ENCODE measurements around the gene PER1. TPM values are rescaled to one million over a fixed set of nuclear protein-coding genes. Genes with fewer than 3 reads are reported as not detected.

Gene PER1
- total and polyA plus RNA-seq, 3 experiments from 2014 or later, result 12.1 to 35.8 (median 26.5) TPM

DNA sequence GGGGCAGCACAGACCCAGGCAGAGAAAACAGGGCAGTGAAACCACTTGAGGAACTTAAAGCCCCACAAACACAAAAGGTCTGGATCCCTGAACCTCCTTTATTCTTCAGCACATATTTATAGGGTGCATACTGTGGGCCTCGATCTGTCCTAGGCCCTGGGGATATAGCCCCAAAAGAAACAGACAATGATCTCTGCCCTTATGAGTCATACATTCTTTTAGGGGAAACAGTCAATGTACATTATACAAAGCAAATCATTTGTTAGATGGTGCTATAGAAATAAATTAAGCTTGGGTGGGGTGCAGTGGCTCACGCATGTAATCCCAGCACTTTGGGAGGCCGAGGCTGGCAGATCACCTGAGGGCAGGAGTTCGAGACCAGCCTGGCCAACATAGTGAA is 18.3 kb downstream of the PER1 start:
- DNase-seq, result no peak
- Mint-ChIP-seq H3K4me1 (peaks cover 0 to 2% (median 0%) of the 10 kb centered on the region in 3 donors), H3K4me3 (no peak overlapping the region), H3K27ac (peak overlapping the region in 1 of 8 donors; percentile 6), H3K9me3 (no peaks in the 10 kb centered on the region), H3K27me3 (peaks cover 0 to 2% of the 10 kb centered on the region in 2 donors), H3K36me3 (no peaks in the 10 kb centered on the region)
- peaks cover 10% of the 10 kb centered on the region for H3K4me1 ChIP-seq (ENCODE audit: insufficient read depth, low read length)
- POLR2A ChIA-PET, result no interaction called here
- no peaks in the 10 kb centered on the region for H3K36me3 ChIP-seq (ENCODE audit: insufficient read depth, low read length)
- CTCF ChIA-PET, result interaction anchor here (1.2 to 8.2 kb wide), 6 partner anchors 10 to 167 kb away, joined by 3 to 108 read pairs (median 6); partner anchors contain the start of genes ALOXE3, HES7 and PER1
- H3K27me3 ChIP-seq (ENCODE audit: insufficient read depth, low read length, poor library complexity, severe bottlenecking), result no peaks in the 10 kb centered on the region
- H3K27ac ChIP-seq (ENCODE audit: low read depth, low read length), result no peak overlapping the region
- H3K9me3 ChIP-seq (ENCODE audit: low read length), result no peaks in the 10 kb centered on the region
- no peak overlapping the region for H3K4me3 ChIP-seq (ENCODE audit: low read length)

DNA sequence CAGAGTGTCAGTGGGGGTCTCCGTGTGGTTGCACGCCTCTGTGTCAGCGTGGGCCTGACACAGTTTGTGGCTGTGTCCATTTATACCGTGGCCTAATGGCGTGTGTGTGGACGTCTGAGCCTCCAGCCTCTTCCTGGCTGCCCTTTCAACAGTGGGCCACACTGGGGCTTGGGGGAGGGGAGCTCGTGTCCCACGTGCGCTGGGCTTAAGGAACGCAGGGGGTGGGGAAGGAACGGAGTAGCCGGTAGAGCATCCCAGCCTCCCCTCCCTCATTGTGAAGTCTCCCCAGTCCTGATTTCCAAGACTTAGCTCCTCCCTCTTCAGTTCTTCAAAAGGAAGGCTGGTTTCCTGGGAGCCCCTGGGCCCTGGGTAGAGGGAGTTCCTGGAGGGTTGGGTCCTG is 18.8 kb downstream of the PER1 start:
- CTCF ChIA-PET, result interaction anchor here (1.2 to 2.5 kb wide), 3 partner anchors 9 to 14 kb away, joined by 3 to 10 read pairs (median 7); partner anchors contain the start of genes ALOXE3 and HES7
- Histone ChIP-seq H3K4me1 (ENCODE audit: insufficient read depth, low read length) (peaks cover 9% of the 10 kb centered on the region), H3K27ac (ENCODE audit: low read depth, low read length) (no peak overlapping the region), H3K4me3 (ENCODE audit: low read length) (no peak overlapping the region), H3K36me3 (ENCODE audit: insufficient read depth, low read length) (no peaks in the 10 kb centered on the region), H3K9me3 (ENCODE audit: low read length) (no peaks in the 10 kb centered on the region), H3K27me3 (ENCODE audit: insufficient read depth, low read length, poor library complexity, severe bottlenecking) (no peaks in the 10 kb centered on the region)
- H3K9me3 Mint-ChIP-seq, result no peaks in the 10 kb centered on the region
- H3K4me3 Mint-ChIP-seq, result no peak overlapping the region
- POLR2A ChIA-PET, result no interaction called here
- H3K27ac Mint-ChIP-seq, result no peak overlapping the region
- DNase-seq, result no peak
- H3K4me1 Mint-ChIP-seq, result peaks cover 0 to 2% (median 0%) of the 10 kb centered on the region in 3 donors
- H3K27me3 Mint-ChIP-seq, result peaks cover 0 to 2% of the 10 kb centered on the region in 2 donors
- H3K36me3 Mint-ChIP-seq, result no peaks in the 10 kb centered on the region

DNA sequence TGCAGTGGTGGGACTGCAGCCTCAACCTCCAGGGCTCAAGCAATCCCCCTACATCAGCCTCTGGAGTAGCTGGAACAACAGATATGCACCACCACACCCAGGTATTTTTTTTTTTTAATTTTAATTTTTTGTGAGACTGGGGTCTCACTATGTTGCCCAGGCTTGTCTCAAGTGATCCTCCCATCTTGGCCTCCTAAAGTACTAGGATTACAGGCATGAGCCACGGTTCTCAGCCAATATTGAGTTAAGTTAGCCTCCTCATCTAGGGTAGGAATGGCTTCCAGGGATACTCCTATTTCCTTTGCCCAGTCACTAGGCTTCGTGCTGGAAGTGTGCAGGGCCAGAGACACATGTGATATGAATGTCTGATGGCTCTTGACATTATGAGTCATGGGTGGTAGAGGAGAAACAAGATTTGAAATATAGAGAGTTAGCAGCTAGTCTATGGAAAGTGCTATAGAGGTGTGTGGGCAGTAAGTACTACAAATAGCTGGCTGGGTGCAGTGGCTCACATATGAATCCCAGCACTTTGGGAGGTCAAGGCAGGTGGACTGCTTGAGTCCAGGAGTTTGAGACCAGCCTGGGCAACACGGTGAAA is 20.3 kb downstream of the PER1 start:
- Histone ChIP-seq H3K27ac (ENCODE audit: low read depth, low read length) (no peak overlapping the region), H3K27me3 (ENCODE audit: insufficient read depth, low read length, poor library complexity, severe bottlenecking) (no peaks in the 10 kb centered on the region), H3K9me3 (ENCODE audit: low read length) (no peaks in the 10 kb centered on the region), H3K4me1 (ENCODE audit: insufficient read depth, low read length) (peaks cover 3% of the 10 kb centered on the region), H3K36me3 (ENCODE audit: insufficient read depth, low read length) (no peaks in the 10 kb centered on the region), H3K4me3 (ENCODE audit: low read length) (no peak overlapping the region)
- peaks cover 4 to 5% (median 5%) of the 10 kb centered on the region in 3 donors for H3K4me1 Mint-ChIP-seq
- H3K9me3 Mint-ChIP-seq, result no peaks in the 10 kb centered on the region
- H3K4me3 Mint-ChIP-seq, result peak overlapping the region in 2 of 7 donors; percentile 4 to 61
- CTCF ChIA-PET, result interaction anchor here (0.6 to 2.5 kb wide), 4 partner anchors 10 to 279 kb away, joined by 3 to 10 read pairs (median 5); partner anchors contain the start of gene ALOXE3
- POLR2A ChIA-PET, result interaction anchor here (0.8 kb wide), 1 partner anchor 287 kb away, joined by 3 read pairs; no protein-coding TSS in a partner anchor
- no peaks in the 10 kb centered on the region for H3K36me3 Mint-ChIP-seq
- H3K27me3 Mint-ChIP-seq, result peaks cover 0 to 8% of the 10 kb centered on the region in 2 donors
- DNase-seq, result no peak
- no peak overlapping the region for H3K27ac Mint-ChIP-seq

DNA sequence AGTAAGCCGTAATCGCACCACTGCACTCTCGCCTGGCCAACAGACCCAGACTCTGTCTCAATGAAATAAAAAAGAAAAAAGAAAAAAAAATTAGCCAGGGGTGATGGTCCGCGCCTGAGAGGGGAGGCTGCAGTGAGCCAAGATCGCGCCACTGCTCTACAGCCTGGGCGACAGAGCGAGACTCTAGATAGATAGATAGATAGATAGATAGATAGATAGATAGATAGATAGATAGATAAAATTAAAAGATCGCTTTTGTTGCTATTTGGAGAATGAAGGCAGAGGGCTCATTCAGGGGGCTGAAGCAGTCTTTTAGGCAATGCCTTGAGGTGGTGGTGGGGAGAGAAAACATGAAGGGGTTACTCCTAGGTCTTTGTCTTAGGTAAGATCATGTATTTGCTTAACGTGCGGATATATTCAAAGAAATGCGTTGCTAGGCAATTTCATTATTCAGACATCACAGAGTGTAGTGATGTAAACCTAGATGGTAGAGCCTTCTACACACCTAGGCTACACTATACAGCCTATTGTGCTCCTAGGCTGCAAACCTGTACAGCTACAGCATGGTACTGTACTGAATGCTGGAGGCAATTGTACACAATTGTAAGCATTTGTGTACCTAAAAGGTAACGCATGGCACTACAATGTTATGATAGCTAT is 23.9 kb downstream of the PER1 start:
- peaks cover 0 to 2% (median 0%) of the 10 kb centered on the region in 5 donors for H3K9me3 Mint-ChIP-seq
- Histone ChIP-seq H3K9me3 (ENCODE audit: low read length) (no peaks in the 10 kb centered on the region), H3K4me3 (ENCODE audit: low read length) (no peak overlapping the region), H3K36me3 (ENCODE audit: insufficient read depth, low read length) (no peaks in the 10 kb centered on the region), H3K4me1 (ENCODE audit: insufficient read depth, low read length) (peaks cover 28% of the 10 kb centered on the region), H3K27me3 (ENCODE audit: insufficient read depth, low read length, poor library complexity, severe bottlenecking) (peaks cover 7% of the 10 kb centered on the region), H3K27ac (ENCODE audit: low read depth, low read length) (no peak overlapping the region)
- ChIA-PET POLR2A (interaction anchor here (2.3 kb wide), 1 partner anchor 10 kb away, joined by 8 read pairs; no protein-coding TSS in a partner anchor), CTCF (interaction anchor here (0.9 to 2.5 kb wide), 4 partner anchors 10 to 35 kb away, joined by 3 to 17 read pairs (median 4); no protein-coding TSS in a partner anchor)
- DNase-seq, result no peak
- H3K4me1 Mint-ChIP-seq, result peaks cover 36 to 41% (median 39%) of the 10 kb centered on the region in 3 donors
- H3K27ac Mint-ChIP-seq, result peak overlapping the region in 1 of 8 donors; percentile 20
- H3K4me3 Mint-ChIP-seq, result peak overlapping the region in 4 of 7 donors; percentile 20 to 69 (median 43)
- peaks cover 0 to 11% (median 0%) of the 10 kb centered on the region in 3 donors for H3K36me3 Mint-ChIP-seq
- H3K27me3 Mint-ChIP-seq, result peaks cover 15 to 26% of the 10 kb centered on the region in 2 donors

DNA sequence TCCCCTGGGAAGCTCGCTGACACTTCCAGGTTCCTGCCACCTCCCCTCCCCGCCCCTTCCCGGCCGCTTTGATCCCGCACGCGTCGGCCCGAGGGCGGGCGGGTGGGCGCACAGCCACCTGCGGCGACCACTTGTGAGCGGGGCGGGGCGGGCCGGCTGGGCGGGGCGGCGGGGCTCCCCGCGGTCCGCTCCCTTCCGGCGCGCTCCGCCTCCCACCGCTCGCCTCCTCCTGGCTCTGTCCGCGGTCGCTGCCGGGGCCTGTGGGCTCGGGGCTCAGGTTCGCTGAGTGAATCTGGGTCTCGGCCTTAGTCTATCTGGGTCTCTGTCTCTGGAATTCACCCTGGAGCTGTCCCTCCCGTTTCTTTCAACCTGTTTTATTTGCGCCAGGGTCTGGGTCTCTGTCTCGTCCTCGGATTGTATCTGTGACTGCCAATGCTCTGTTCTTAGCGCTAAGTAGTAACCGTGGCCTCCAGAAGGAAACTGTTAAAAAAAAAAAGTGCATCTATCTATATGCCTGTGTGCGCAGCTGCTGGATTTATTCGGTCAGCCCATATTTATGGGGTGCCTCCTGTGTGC is 25.6 kb downstream of the PER1 start:
- peaks cover 17 to 31% of the 10 kb centered on the region in 2 donors for H3K27me3 Mint-ChIP-seq
- H3K27me3 ChIP-seq (ENCODE audit: insufficient read depth, low read length, poor library complexity, severe bottlenecking), result peaks cover 7% of the 10 kb centered on the region
- peaks cover 0 to 2% (median 0%) of the 10 kb centered on the region in 5 donors for H3K9me3 Mint-ChIP-seq
- H3K27ac ChIP-seq (ENCODE audit: low read depth, low read length), result no peak overlapping the region
- H3K4me1 Mint-ChIP-seq, result peaks cover 43 to 54% (median 51%) of the 10 kb centered on the region in 3 donors
- H3K9me3 ChIP-seq (ENCODE audit: low read length), result no peaks in the 10 kb centered on the region
- CTCF ChIA-PET, result interaction anchor here (0.7 to 2.5 kb wide), 5 partner anchors 9 to 47 kb away, joined by 3 to 17 read pairs (median 3); partner anchors contain the start of gene ALOXE3
- H3K27ac Mint-ChIP-seq, result peak overlapping the region; percentile 5 to 85 (median 77)
- POLR2A ChIA-PET, result interaction anchor here (1.3 to 2.3 kb wide), 3 partner anchors 11 to 95 kb away, joined by 4 to 8 read pairs (median 4); no protein-coding TSS in a partner anchor
- H3K36me3 ChIP-seq (ENCODE audit: insufficient read depth, low read length), result no peaks in the 10 kb centered on the region
- H3K36me3 Mint-ChIP-seq, result peaks cover 0 to 11% (median 0%) of the 10 kb centered on the region in 3 donors
- peak overlapping the region; percentile 91 for H3K4me3 ChIP-seq (ENCODE audit: low read length)
- H3K4me3 Mint-ChIP-seq, result peak overlapping the region; percentile 85 to 94 (median 92)
- H3K4me1 ChIP-seq (ENCODE audit: insufficient read depth, low read length), result peaks cover 40% of the 10 kb centered on the region
- peak; percentile 30 to 55 (median 46) for DNase-seq

DNA sequence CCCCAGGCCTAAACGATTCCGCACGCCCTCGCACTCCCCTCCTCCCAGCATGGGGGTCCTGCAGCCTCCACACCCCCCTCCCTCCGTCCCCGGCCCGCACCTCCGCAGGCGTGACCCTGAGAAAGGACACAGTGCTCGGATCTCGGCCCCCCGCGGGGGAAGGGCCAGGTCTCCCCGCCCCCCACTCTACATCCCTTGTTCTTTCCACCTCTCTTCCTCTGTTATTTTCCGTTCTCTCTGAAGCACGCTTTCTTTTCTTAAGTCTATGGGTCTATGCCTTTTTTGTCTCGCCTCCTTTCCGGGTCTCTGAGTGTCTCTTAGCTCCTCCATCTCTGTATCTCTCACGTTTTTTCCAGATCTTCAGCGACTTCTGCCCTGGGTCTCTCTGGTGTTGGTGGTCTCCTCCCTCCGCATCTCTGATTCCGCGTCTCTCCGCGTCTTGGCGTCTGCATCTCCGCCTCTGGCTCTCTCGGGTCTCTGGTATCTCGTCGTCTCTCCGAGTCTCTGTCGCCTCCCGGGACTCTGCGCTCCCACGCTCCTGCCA is 26.2 kb downstream of the PER1 start:
- peaks cover 0 to 11% (median 0%) of the 10 kb centered on the region in 3 donors for H3K36me3 Mint-ChIP-seq
- H3K27me3 Mint-ChIP-seq, result peaks cover 19 to 32% of the 10 kb centered on the region in 2 donors
- Histone ChIP-seq H3K4me3 (ENCODE audit: low read length) (peak overlapping the region; percentile 91), H3K4me1 (ENCODE audit: insufficient read depth, low read length) (peaks cover 43% of the 10 kb centered on the region), H3K36me3 (ENCODE audit: insufficient read depth, low read length) (no peaks in the 10 kb centered on the region), H3K27me3 (ENCODE audit: insufficient read depth, low read length, poor library complexity, severe bottlenecking) (peaks cover 7% of the 10 kb centered on the region), H3K9me3 (ENCODE audit: low read length) (no peaks in the 10 kb centered on the region), H3K27ac (ENCODE audit: low read depth, low read length) (peak overlapping the region; percentile 24)
- H3K4me3 Mint-ChIP-seq, result peak overlapping the region; percentile 84 to 94 (median 90)
- CTCF ChIA-PET, result interaction anchor here (1.8 to 2.5 kb wide), 2 partner anchors 12 to 33 kb away, joined by 4 to 17 read pairs; no protein-coding TSS in a partner anchor
- POLR2A ChIA-PET, result interaction anchor here (1.3 to 2.3 kb wide), 3 partner anchors 12 to 96 kb away, joined by 4 to 8 read pairs (median 4); no protein-coding TSS in a partner anchor
- peak in 2 of 5 donors; percentile 22 to 33 for DNase-seq
- H3K9me3 Mint-ChIP-seq, result peaks cover 0 to 2% (median 0%) of the 10 kb centered on the region in 5 donors
- H3K4me1 Mint-ChIP-seq, result peaks cover 44 to 57% (median 53%) of the 10 kb centered on the region in 3 donors
- peak overlapping the region; percentile 16 to 91 (median 72) for H3K27ac Mint-ChIP-seq

Measured in CD8-positive, alpha-beta memory T cell (primary cell).